CD4-positive, CD25-positive, alpha-beta regulatory T cell (primary cell): ENCODE measurements around the gene PRDM8. TPM values are rescaled to one million over a fixed set of nuclear protein-coding genes. Genes with fewer than 3 reads are reported as not detected.

Experiments used
- ATAC-seq, 2 donors: fragments of 150-1000 bp; cut with Tn5 transposase; one replicate each; pipeline ENCODE4 v1.10.0; 2021; ENCODE audit warnings: low read depth in 2 of 2, moderate number of reproducible peaks in 2 of 2, moderate library complexity in 1 of 2
- DNase-seq, 3 donors: peaks; one replicate each; pipeline versions ENCODE4 v3.0.0 to v3.0.0-alpha.2; 2012 to 2022; ENCODE audit warnings: mixed read lengths in 1 of 3
- H3K27ac ChIP-seq: one replicate; pipeline ENCODE4 v1.7.0; 2013; ENCODE audit warnings: mild to moderate bottlenecking, low read length; ENCODE audit not compliant: insufficient read depth, poor library complexity, severe bottlenecking
- H3K27me3 ChIP-seq: one replicate; pipeline ENCODE4 v1.7.0; 2013; ENCODE audit warnings: low read length; ENCODE audit not compliant: control insufficient read depth, insufficient read depth
- H3K36me3 ChIP-seq: one replicate; pipeline ENCODE4 v1.7.0; 2013; ENCODE audit warnings: mild to moderate bottlenecking, low read length, moderate library complexity; ENCODE audit not compliant: control insufficient read depth, insufficient read depth
- H3K4me1 ChIP-seq: 2 replicates; pipeline ENCODE4 v1.7.0; 2013; ENCODE audit warnings: mild to moderate bottlenecking, low read length; ENCODE audit not compliant: insufficient read depth, control insufficient read depth, poor library complexity, severe bottlenecking
- H3K4me3 ChIP-seq: one replicate; pipeline ENCODE4 v1.7.0; 2013; ENCODE audit warnings: low read depth, mild to moderate bottlenecking, low read length, moderate library complexity
- H3K9me3 ChIP-seq, 2 experiments: 1 replicate in 1 of 2; 2 replicates in 1 of 2; pipeline ENCODE4 v1.7.0; 2013; ENCODE audit warnings: low read length in 2 of 2, mild to moderate bottlenecking in 1 of 2, moderate library complexity in 1 of 2; ENCODE audit not compliant: control insufficient read depth in 2 of 2
- H3K27ac Mint-ChIP-seq, 3 donors: one replicate each; pipeline ENCODE4 v1.8.0; 2020 to 2022; ENCODE audit warnings: mild to moderate bottlenecking in 3 of 3, mixed read lengths in 3 of 3, moderate library complexity in 2 of 3
- H3K27me3 Mint-ChIP-seq: one replicate; pipeline ENCODE4 v1.8.0; 2022; ENCODE audit warnings: mild to moderate bottlenecking, mixed read lengths
- H3K36me3 Mint-ChIP-seq: one replicate; pipeline ENCODE4 v1.8.0; 2020; ENCODE audit warnings: mixed read lengths
- H3K4me1 Mint-ChIP-seq, 4 donors: one replicate each; pipeline ENCODE4 v1.8.0; 2020 to 2022; ENCODE audit warnings: mixed read lengths in 4 of 4, mild to moderate bottlenecking in 1 of 4
- H3K4me3 Mint-ChIP-seq, 4 donors: one replicate each; pipeline ENCODE4 v1.8.0; 2020 to 2022; ENCODE audit warnings: mild to moderate bottlenecking in 4 of 4, mixed read lengths in 4 of 4, moderate library complexity in 3 of 4
- H3K9me3 Mint-ChIP-seq, 7 donors: one replicate each; pipeline ENCODE4 v1.8.0; 2020 to 2022; ENCODE audit warnings: mixed read lengths in 7 of 7, mild to moderate bottlenecking in 3 of 7, moderate library complexity in 2 of 7
- polyA plus RNA-seq, 4 donors: library from polyadenylated mRNA; unstranded; fragments of 300-500 nt; fragmentation: Illumina TruSeq; gene quantifications; one replicate each; pipeline ENCODE4 v1.2.3, GENCODE V29; 2021
- total RNA-seq: library from RNA; stranded (reverse); gene quantifications from one replicate; pipeline ENCODE4 v1.2.3, GENCODE V29; 2022

The PRDM8 gene
- total and polyA plus RNA-seq, 5 donors from 2014 or later: 2.0 to 31.7 (median 3.9) TPM

DNA sequence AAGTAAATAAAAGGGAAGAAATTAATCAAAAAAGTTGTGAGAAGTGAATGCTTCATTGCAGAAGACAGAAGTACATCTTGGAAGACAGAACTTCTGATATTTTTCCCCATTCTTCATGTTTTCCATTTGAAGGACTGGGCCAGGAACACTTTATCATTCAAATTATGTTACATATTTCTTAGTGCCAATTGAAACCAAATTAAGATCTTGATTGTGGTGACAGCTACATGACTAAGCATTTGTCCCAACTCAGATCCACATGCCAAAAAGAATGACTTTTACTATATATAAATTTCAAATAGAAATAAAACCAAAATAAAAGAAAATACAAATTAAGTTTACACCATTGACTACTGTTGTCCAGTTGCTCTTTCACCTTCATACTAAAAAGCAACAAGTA, 55.1 kb downstream of the PRDM8 start:
- ATAC-seq (no peak), DNase-seq (no peak)
- Histone ChIP-seq H3K9me3 (no peaks in the 10 kb centered on the region), H3K27me3 (peaks cover 22% of the 10 kb centered on the region), H3K4me1 (no peaks in the 10 kb centered on the region), H3K27ac (no peak overlapping the region), H3K4me3 (no peak overlapping the region), H3K36me3 (no peaks in the 10 kb centered on the region)
- no peak overlapping the region for H3K4me3 Mint-ChIP-seq
- H3K27me3 Mint-ChIP-seq: peaks cover 46% of the 10 kb centered on the region
- H3K4me1 Mint-ChIP-seq: no peaks in the 10 kb centered on the region
- no peak overlapping the region for H3K27ac Mint-ChIP-seq
- H3K36me3 Mint-ChIP-seq: no peaks in the 10 kb centered on the region
- H3K9me3 Mint-ChIP-seq: peaks cover 0 to 4% (median 0%) of the 10 kb centered on the region in 7 donors

DNA sequence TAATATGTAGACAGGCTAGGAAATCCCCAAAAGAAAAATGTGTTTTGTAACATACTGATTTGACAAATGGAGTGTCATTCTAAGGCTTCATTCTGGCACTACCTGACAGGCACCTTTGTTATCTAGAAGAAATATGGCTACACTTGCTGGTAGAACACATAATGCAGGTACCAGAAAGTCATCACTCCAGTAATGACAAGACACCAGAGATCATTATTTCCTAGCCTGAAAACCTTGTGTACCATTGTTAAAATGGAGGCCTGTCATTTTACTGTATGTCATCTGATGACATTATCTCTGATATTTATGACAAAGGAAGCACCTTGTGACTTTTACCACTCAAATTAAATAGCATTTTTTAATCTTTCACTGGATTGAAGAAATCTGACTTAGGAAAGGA, 55.6 kb downstream of the PRDM8 start:
- no peak overlapping the region for H3K4me3 Mint-ChIP-seq
- H3K36me3 Mint-ChIP-seq: no peaks in the 10 kb centered on the region
- no peaks in the 10 kb centered on the region for H3K9me3 ChIP-seq
- peaks cover 0 to 4% (median 0%) of the 10 kb centered on the region in 7 donors for H3K9me3 Mint-ChIP-seq
- peaks cover 52% of the 10 kb centered on the region for H3K27me3 Mint-ChIP-seq
- no peaks in the 10 kb centered on the region for H3K4me1 Mint-ChIP-seq
- no peaks in the 10 kb centered on the region for H3K4me1 ChIP-seq
- no peak for ATAC-seq
- H3K4me3 ChIP-seq: no peak overlapping the region
- H3K27ac Mint-ChIP-seq: no peak overlapping the region
- H3K27me3 ChIP-seq: peaks cover 24% of the 10 kb centered on the region
- no peaks in the 10 kb centered on the region for H3K36me3 ChIP-seq
- DNase-seq: no peak
- no peak overlapping the region for H3K27ac ChIP-seq

DNA sequence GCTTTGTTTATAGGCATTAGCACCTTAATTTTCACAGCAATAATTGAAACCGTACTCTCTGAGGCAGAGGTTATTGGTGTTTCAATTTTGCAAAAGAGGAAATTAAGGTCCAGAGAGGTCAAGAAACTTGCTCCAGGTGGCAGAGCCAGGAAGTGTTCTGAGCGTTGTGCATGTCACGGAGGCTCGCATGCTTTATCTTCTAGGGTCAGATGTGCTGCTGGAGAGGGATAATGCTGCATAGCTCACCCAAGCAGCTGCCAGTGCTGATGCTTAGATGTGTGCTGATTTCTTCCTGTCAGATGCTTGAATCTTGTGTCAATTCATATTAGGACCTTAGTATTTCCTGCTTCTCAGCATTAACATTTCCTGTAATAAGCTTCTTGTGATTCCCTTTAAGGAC, 56.2 kb downstream of the PRDM8 start:
- H3K4me1 Mint-ChIP-seq: no peaks in the 10 kb centered on the region
- H3K36me3 Mint-ChIP-seq: no peaks in the 10 kb centered on the region
- Histone ChIP-seq H3K27ac (no peak overlapping the region), H3K36me3 (no peaks in the 10 kb centered on the region), H3K9me3 (no peaks in the 10 kb centered on the region), H3K27me3 (peaks cover 24% of the 10 kb centered on the region), H3K4me3 (no peak overlapping the region), H3K4me1 (no peaks in the 10 kb centered on the region)
- H3K27ac Mint-ChIP-seq: no peak overlapping the region
- ATAC-seq (no peak), DNase-seq (no peak)
- peaks cover 0 to 4% (median 0%) of the 10 kb centered on the region in 7 donors for H3K9me3 Mint-ChIP-seq
- H3K27me3 Mint-ChIP-seq: peaks cover 56% of the 10 kb centered on the region
- H3K4me3 Mint-ChIP-seq: no peak overlapping the region

Other genes starting within 250 kb of the PRDM8 start
- gene ANTXR2, start 124.3 kb upstream of the PRDM8 start, total RNA-seq: 117 TPM
- gene ANTXR2, start 124.3 kb upstream of the PRDM8 start, polyA plus RNA-seq: 10 to 100 TPM; 66.4 to 98.4 (median 69.1) TPM
- gene FGF5, start 69.2 kb downstream of the PRDM8 start, total RNA-seq: not detected
- not detected for gene FGF5, start 69.2 kb downstream of the PRDM8 start, polyA plus RNA-seq
- not detected for gene CFAP299, start 138.2 kb downstream of the PRDM8 start, total RNA-seq
- not detected for gene CFAP299, start 138.2 kb downstream of the PRDM8 start, polyA plus RNA-seq